NCI-H128 (cell line): Measurements from ENCODE around the gene GM2A.
"Not testable (repeated sequence)": the region's sequence is repeated elsewhere in the genome, so short reads cannot be mapped to it uniquely, and the experiment has no call there.

Experiments used
- DNase-seq: peaks from one replicate; lab custom pipeline; 2025; ENCODE audit not compliant: unreplicated experiment; lab: John Stamatoyannopoulos, UW

Gene GM2A

GRCh38 chr5:151251001-151251551 lies 1.9 kb upstream of the GM2A start:
- no peak for DNase-seq

GRCh38 chr5:151251621-151252020 lies 1.4 kb upstream of the GM2A start:
- DNase-seq = no peak

GRCh38 chr5:151253605-151253950 lies 593 bp downstream of the GM2A start:
- no peak for DNase-seq

GRCh38 chr5:151254556-151254955 lies 1.6 kb downstream of the GM2A start:
- no peak for DNase-seq

- not testable (repeated sequence) for DNase-seq
Measured at GRCh38 chr5:151254990-151255389, 2.0 kb downstream of the GM2A start.

- DNase-seq = no peak
Measured at GRCh38 chr5:151255621-151256286, 2.8 kb downstream of the GM2A start.

GRCh38 chr5:151257731-151258181 lies 4.8 kb downstream of the GM2A start:
- no peak for DNase-seq

GRCh38 chr5:151258201-151258611 lies 5.2 kb downstream of the GM2A start:
- DNase-seq = no peak

GRCh38 chr5:151258816-151259215 lies 5.8 kb downstream of the GM2A start:
- DNase-seq = no peak

GRCh38 chr5:151259931-151260330 lies 6.9 kb downstream of the GM2A start:
- DNase-seq = no peak

- no peak for DNase-seq
Measured at GRCh38 chr5:151262532-151262931, 9.5 kb downstream of the GM2A start.

- no peak for DNase-seq
Measured at GRCh38 chr5:151264113-151264512, 11.1 kb downstream of the GM2A start.

- no peak for DNase-seq
Measured at GRCh38 chr5:151267491-151268260, 14.7 kb downstream of the GM2A start.

GRCh38 chr5:151270599-151270998 lies 17.6 kb downstream of the GM2A start:
- DNase-seq = no peak

- DNase-seq = no peak
Measured at GRCh38 chr5:151271336-151271735, 18.4 kb downstream of the GM2A start.

GRCh38 chr5:151274666-151275065 lies 21.7 kb downstream of the GM2A start:
- DNase-seq = no peak

GRCh38 chr5:151275803-151276202 lies 22.8 kb downstream of the GM2A start:
- DNase-seq = no peak

GRCh38 chr5:151278845-151279244 lies 25.9 kb downstream of the GM2A start:
- DNase-seq = no peak

- no peak for DNase-seq
Measured at GRCh38 chr5:151280443-151280842, 27.5 kb downstream of the GM2A start.

- DNase-seq = no peak
Measured at GRCh38 chr5:151281001-151281639, 28.1 kb downstream of the GM2A start.

- no peak for DNase-seq
Measured at GRCh38 chr5:151283120-151283825, 30.3 kb downstream of the GM2A start.
